Measurements from ENCODE around the gene TBC1D22A. TPM values are rescaled to one million over a fixed set of nuclear protein-coding genes. Genes with fewer than 3 reads are reported as not detected.

Gene TBC1D22A
- total and polyA plus RNA-seq, 9 of the 15 experiments (the other 6 are each of a cell fraction or from before 2014, with no cell fraction given) = 0.20 to 11.5 (median 5.2) TPM

GRCh38 chr22:46754110-46754799, 8.2 kb upstream of the TBC1D22A start (continued):
- TF ChIP-seq ZNF133 (CRISPR knock-in tag; IDR thresholded peaks at IDR 0.05) = no peak
- TF ChIP-seq, protein P1, sequence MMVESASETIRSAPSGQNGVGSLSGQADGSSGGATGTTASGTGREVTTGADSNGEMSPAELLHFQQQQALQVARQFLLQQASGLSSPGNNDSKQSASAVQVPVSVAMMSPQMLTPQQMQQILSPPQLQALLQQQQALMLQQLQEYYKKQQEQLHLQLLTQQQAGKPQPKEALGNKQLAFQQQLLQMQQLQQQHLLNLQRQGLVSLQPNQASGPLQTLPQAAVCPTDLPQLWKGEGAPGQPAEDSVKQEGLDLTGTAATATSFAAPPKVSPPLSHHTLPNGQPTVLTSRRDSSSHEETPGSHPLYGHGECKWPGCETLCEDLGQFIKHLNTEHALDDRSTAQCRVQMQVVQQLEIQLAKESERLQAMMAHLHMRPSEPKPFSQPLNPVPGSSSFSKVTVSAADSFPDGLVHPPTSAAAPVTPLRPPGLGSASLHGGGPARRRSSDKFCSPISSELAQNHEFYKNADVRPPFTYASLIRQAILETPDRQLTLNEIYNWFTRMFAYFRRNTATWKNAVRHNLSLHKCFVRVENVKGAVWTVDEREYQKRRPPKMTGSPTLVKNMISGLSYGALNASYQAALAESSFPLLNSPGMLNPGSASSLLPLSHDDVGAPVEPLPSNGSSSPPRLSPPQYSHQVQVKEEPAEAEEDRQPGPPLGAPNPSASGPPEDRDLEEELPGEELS (CRISPR knock-in tag; IDR thresholded peaks at IDR 0.05; ENCODE audit: borderline replicate concordance) = no peak
- no peak for TF ChIP-seq ARID3A (IDR thresholded peaks at IDR 0.05; ENCODE audit: borderline replicate concordance, low read depth, low read length)
- peak; percentile 74 for TF ChIP-seq ARID1B (IDR thresholded peaks at IDR 0.05)
- TF ChIP-seq SREBF1 (IDR thresholded peaks at IDR 0.05; ENCODE audit: borderline replicate concordance, low read depth, low read length) = no peak
- TF ChIP-seq MYC (IDR thresholded peaks at IDR 0.05; ENCODE audit: low read depth, low read length) = peak; percentile 72
- TF ChIP-seq MYC (CRISPR knock-in tag; IDR thresholded peaks at IDR 0.05; ENCODE audit: borderline replicate concordance, low read depth) = no peak
- TF ChIP-seq KDM2B (CRISPR knock-in tag; IDR thresholded peaks at IDR 0.05) = no peak
- TF ChIP-seq ELF4 (CRISPR knock-in tag; IDR thresholded peaks at IDR 0.05) = no peak; the same call in 1 of the 2 replicates
- no peak for TF ChIP-seq CBX1 (IDR thresholded peaks at IDR 0.05; ENCODE audit: low read depth)
- TF ChIP-seq E2F4 (CRISPR knock-in tag; IDR thresholded peaks at IDR 0.05; ENCODE audit: low read depth) = no peak
- no peak for TF ChIP-seq ZNF174 (CRISPR knock-in tag; IDR thresholded peaks at IDR 0.05)
- TF ChIP-seq, protein P2, sequence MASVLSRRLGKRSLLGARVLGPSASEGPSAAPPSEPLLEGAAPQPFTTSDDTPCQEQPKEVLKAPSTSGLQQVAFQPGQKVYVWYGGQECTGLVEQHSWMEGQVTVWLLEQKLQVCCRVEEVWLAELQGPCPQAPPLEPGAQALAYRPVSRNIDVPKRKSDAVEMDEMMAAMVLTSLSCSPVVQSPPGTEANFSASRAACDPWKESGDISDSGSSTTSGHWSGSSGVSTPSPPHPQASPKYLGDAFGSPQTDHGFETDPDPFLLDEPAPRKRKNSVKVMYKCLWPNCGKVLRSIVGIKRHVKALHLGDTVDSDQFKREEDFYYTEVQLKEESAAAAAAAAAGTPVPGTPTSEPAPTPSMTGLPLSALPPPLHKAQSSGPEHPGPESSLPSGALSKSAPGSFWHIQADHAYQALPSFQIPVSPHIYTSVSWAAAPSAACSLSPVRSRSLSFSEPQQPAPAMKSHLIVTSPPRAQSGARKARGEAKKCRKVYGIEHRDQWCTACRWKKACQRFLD (CRISPR knock-in tag; IDR thresholded peaks at IDR 0.05) = peak; percentile 67; the same call in 1 of the 2 replicates
- peak; percentile 57 to 65; a peak in 3 of 4 replicates for TF ChIP-seq FOXK2 (conservative IDR thresholded peaks at IDR 0.05 in 1 of 2, IDR thresholded peaks at IDR 0.05 in 1 of 2; ENCODE audit: low read depth in 2 of 2)
- TF ChIP-seq USF2 (CRISPR knock-in tag; IDR thresholded peaks at IDR 0.05) = peak; percentile 77
- TF ChIP-seq SOX6 (IDR thresholded peaks at IDR 0.05) = peak; percentile 25; the same call in 1 of the 2 replicates
- no peak for TF ChIP-seq ZNF77 (CRISPR knock-in tag; IDR thresholded peaks at IDR 0.05)
- peak; percentile 92 for TF ChIP-seq TAF9B (IDR thresholded peaks at IDR 0.05; ENCODE audit: partially characterized antibody)
- TF ChIP-seq NRF1 (conservative IDR thresholded peaks at IDR 0.05 in 1 of 2, IDR thresholded peaks at IDR 0.05 in 1 of 2) = peak in 1 of 2 experiments; percentile 20; a peak in 1 of 4 replicates
- TF ChIP-seq BDP1 (IDR thresholded peaks at IDR 0.05; ENCODE audit: insufficient read depth, insufficient read length) = no peak

Data from K562 (cell line).